NCI-H187 (cell line): ENCODE results near the gene TSR1.

Source experiments
- DNase-seq, 2 experiments: peaks; one replicate each; lab custom pipeline; 2025; lab: John Stamatoyannopoulos, UW

The TSR1 gene

GRCh38 chr17:2279707-2280106 lies 56.5 kb downstream of the TSR1 start:
- no peak for DNase-seq

- no peak for DNase-seq
These were observed 58.7 kb downstream of the TSR1 start for GRCh38 chr17:2277429-2278170.

GRCh38 chr17:2275722-2276121 lies 60.5 kb downstream of the TSR1 start:
- no peak for DNase-seq

GRCh38 chr17:2274414-2274813 lies 61.8 kb downstream of the TSR1 start:
- DNase-seq: no peak
